OCI-LY1 (cell line): Measurements from ENCODE around the gene TMEM44.

Experiments
- EZH2 ChIP-seq: fragments of 200-600 bp; sonication (generic), shearing (Covaris generic); IDR thresholded peaks from 2 replicates; pipeline ENCODE4 v1.8.0; 2017; ENCODE audit warnings: borderline replicate concordance, mixed run types, mild to moderate bottlenecking, antibody characterized with exemption, low read length, moderate library complexity, mixed read lengths
- TF ChIP-seq, protein P1 (sequence below): fragments of 200-600 bp; sonication (generic), shearing (Covaris generic); IDR thresholded peaks from 2 replicates; pipeline ENCODE4 v1.5.1; 2017; ENCODE audit warnings: mild to moderate bottlenecking, antibody characterized with exemption, low read length, moderate library complexity, mixed read lengths

DNA sequence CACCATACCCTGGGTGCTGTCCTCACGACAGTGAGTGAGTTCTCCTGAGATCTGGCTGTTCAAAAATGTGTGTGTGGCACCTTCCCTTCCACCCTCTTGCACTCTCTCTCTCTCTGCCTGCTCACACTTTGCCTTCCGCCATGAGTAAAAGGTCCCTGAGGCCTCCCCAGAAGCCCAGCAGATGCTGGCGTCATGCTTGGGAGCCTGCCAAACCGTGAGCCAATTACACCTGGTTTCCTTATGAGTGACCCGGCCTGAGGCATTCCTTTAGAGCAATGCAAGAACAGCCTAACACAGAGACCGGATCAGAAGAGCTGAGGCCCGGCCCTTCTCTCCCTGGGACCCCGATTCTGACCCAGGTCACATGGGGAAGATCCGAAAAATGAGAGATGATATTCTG, 15.4 kb downstream of the TMEM44 start:
- TF ChIP-seq, protein P1, sequence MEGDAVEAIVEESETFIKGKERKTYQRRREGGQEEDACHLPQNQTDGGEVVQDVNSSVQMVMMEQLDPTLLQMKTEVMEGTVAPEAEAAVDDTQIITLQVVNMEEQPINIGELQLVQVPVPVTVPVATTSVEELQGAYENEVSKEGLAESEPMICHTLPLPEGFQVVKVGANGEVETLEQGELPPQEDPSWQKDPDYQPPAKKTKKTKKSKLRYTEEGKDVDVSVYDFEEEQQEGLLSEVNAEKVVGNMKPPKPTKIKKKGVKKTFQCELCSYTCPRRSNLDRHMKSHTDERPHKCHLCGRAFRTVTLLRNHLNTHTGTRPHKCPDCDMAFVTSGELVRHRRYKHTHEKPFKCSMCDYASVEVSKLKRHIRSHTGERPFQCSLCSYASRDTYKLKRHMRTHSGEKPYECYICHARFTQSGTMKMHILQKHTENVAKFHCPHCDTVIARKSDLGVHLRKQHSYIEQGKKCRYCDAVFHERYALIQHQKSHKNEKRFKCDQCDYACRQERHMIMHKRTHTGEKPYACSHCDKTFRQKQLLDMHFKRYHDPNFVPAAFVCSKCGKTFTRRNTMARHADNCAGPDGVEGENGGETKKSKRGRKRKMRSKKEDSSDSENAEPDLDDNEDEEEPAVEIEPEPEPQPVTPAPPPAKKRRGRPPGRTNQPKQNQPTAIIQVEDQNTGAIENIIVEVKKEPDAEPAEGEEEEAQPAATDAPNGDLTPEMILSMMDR, result no peak
- no peak for TF ChIP-seq EZH2
